WI38 (cell line): ENCODE results near the gene DOCK1.
"Not testable (repeated sequence)": the region's sequence is repeated elsewhere in the genome, so short reads cannot be mapped to it uniquely, and the experiment has no call there.

ENCODE experiments used
- H3K4me3 ChIP-seq: 2 replicates; pipeline ENCODE4 v1.5.1; 2011; ENCODE audit warnings: low read depth, mild to moderate bottlenecking, control low read depth, low read length
- TF ChIP-seq, protein P1 (sequence below): IDR thresholded peaks from 2 replicates; pipeline ENCODE4 v1.5.1; 2012; ENCODE audit warnings: low read depth, mild to moderate bottlenecking, control low read depth, low read length

The DOCK1 gene

GRCh38 chr10:126876456-126876855, 28.8 kb upstream of the DOCK1 start:
- TF ChIP-seq, protein P1, sequence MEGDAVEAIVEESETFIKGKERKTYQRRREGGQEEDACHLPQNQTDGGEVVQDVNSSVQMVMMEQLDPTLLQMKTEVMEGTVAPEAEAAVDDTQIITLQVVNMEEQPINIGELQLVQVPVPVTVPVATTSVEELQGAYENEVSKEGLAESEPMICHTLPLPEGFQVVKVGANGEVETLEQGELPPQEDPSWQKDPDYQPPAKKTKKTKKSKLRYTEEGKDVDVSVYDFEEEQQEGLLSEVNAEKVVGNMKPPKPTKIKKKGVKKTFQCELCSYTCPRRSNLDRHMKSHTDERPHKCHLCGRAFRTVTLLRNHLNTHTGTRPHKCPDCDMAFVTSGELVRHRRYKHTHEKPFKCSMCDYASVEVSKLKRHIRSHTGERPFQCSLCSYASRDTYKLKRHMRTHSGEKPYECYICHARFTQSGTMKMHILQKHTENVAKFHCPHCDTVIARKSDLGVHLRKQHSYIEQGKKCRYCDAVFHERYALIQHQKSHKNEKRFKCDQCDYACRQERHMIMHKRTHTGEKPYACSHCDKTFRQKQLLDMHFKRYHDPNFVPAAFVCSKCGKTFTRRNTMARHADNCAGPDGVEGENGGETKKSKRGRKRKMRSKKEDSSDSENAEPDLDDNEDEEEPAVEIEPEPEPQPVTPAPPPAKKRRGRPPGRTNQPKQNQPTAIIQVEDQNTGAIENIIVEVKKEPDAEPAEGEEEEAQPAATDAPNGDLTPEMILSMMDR: no peak
- H3K4me3 ChIP-seq: no peak overlapping the region

DNA sequence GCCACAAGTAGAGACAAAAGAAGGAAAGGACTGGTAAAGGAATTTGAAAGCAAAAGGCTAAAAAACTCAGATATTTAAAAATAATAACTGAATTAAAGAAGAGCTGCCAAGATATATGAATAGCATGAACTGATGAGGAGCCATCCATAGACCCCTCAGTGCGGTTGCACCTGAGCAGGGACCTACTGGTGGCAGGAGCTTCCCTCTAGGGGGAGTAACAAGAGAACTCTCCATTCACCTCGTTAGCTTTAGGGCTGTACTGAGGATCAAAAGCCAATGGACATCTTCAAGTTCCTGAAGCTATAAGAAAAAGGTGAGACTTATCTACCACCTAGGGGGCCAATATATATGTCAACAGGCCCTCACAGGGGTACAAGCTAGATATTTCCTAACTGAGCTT, 27.8 kb upstream of the DOCK1 start:
- TF ChIP-seq, protein P1: no peak
- H3K4me3 ChIP-seq: no peak overlapping the region

- H3K4me3 ChIP-seq: no peak overlapping the region
- TF ChIP-seq, protein P1: no peak
These were observed 26.6 kb upstream of the DOCK1 start for GRCh38 chr10:126878594-126878993.

GRCh38 chr10:126880926-126881325, 24.3 kb upstream of the DOCK1 start:
- no peak overlapping the region for H3K4me3 ChIP-seq
- TF ChIP-seq, protein P1: no peak

- not testable (repeated sequence) for H3K4me3 ChIP-seq
These were observed 23.2 kb upstream of the DOCK1 start for GRCh38 chr10:126882055-126882454.

- not testable (repeated sequence) for H3K4me3 ChIP-seq
These were observed 16.8 kb upstream of the DOCK1 start for GRCh38 chr10:126888436-126888835.

DNA sequence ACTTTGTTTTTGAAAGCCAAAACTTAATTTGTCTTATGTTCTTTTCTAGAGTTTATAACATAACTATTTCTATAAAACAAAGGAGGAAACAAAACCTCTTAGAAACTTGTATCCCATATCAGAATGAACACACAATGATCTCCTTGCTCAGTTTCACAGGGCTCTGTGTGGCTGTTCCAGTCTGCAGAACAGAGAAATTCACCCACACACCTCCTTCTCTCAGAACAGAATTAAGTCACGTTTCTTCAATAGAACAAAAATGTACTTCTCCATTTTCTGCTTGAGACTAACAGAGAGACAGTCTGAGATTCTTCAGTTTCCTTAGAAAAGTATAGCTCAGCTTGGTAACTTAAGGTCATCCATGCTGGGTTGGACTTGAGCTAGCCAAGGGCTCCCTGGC, 15.8 kb upstream of the DOCK1 start:
- no peak overlapping the region for H3K4me3 ChIP-seq
- TF ChIP-seq, protein P1: no peak

GRCh38 chr10:126890797-126891196, 14.4 kb upstream of the DOCK1 start:
- H3K4me3 ChIP-seq: not testable (repeated sequence)

DNA sequence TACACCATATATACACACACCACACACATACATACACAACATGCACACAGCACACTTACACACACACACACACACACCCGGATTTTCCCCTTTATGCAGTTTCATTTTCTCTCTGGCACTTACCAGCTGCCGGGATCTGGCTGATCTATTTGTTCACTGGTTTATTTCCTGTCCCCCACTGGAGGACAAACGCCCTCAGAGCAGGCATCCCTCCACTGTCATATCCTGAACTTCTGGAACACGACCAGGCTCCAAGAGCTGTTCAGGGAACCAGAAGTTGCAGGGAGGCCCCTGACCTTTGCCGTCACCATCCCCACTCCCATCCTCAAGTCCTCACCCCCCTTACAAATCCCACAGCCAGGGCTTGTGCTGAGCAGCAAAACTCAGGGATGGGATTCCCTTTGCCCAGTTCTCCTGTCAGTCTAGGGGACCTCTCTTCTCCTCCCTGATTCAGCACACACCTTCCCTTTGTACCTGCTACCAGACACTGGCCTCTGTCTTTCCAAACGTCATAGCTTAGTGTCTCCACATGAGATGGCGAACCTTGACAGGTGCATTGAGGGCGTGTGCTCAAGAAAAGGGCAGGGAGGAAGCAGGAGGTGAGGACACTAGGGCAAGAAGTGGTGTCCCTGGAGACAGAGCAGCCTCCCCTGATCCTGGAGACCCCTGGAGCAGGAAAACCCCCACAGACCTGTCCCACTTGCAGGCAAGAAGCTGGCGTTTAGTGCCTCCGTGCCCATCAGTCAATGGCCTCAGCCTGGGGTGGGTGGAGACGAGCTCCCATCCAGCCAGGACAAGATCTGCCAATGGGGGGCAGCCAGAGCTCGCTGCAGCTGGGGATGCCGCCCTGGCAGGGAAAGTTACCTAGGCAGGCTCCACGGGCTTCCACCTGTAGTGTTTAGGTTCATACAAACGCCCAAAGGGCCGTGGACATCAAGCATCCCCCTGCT, 12.7 kb upstream of the DOCK1 start:
- H3K4me3 ChIP-seq: no peak overlapping the region
- TF ChIP-seq, protein P1: no peak
